K562 (cell line): ENCODE measurements around the gene SLCO2A1. TPM values are rescaled to one million over a fixed set of nuclear protein-coding genes. Genes with fewer than 3 reads are reported as not detected.

Experiments used
- ATAC-seq: fragments of 200-7000 bp; cut with Tn5 transposase; 3 replicates; pipeline ENCODE4 v1.9.1; 2020; ENCODE audit warnings: moderate library complexity
- BruUV-seq: library from RNA; stranded (reverse); fragments of 400-500 nt; replicated peaks from 2 replicates; lab custom pipeline; 2021; lab: Mats Ljungman, UMichigan
- CTCF ChIA-PET: fragments of 300-600 bp; formaldehyde crosslinking; extraction: SDS; loops from one replicate; lab custom pipeline; 2021; ENCODE audit warnings: low intra/inter-chr PET ratio; lab: Yijun Ruan, JAX
- POLR2A ChIA-PET: fragments of 300-600, 350-650 bp; sonication (Branson Sonifier 250); formaldehyde crosslinking; extraction: SDS; loops from one replicate; lab custom pipeline; 2021; ENCODE audit warnings: antibody characterized with exemption, inconsistent platforms; lab: Yijun Ruan, JAX
- DNase-seq, 4 experiments: peaks; one replicate each; pipeline versions ENCODE4 v3.0.0 to v3.0.0-alpha.2; 2011 to 2018; ENCODE audit warnings: low spot score in 3 of 4, mixed read lengths in 3 of 4; ENCODE audit errors: extremely low read depth in 1 of 4
- FAIRE-seq: peaks from 2 replicates; lab custom pipeline; 2011; peaks lifted over from hg19 to GRCh38; lab: Jason Lieb, UNC
- H2AFZ ChIP-seq: 2 replicates; pipeline ENCODE4 v1.6.0; 2011; ENCODE audit warnings: low read depth, low read length, control low read depth, inconsistent platforms
- H3K27ac ChIP-seq: fragments of 200-600 bp; 3 replicates; pipeline ENCODE4 v1.8.0; 2011; ENCODE audit warnings: low read depth, mild to moderate bottlenecking, control low read depth, inconsistent platforms, low read length, moderate library complexity, mixed read lengths; ENCODE audit errors: extremely low read depth
- H3K27me3 ChIP-seq, 2 experiments: fragments of 300-600 bp in 1 of 2; 2 replicates in 1 of 2; 3 replicates in 1 of 2; pipeline versions ENCODE4 v1.6.0 to v1.8.0; 2011; ENCODE audit warnings: inconsistent platforms in 2 of 2, low read length in 2 of 2, mild to moderate bottlenecking in 1 of 2, mixed read lengths in 1 of 2, moderate library complexity in 1 of 2; ENCODE audit not compliant: control insufficient read depth in 2 of 2, insufficient read depth in 2 of 2
- H3K36me3 ChIP-seq: fragments of 300-600 bp; 3 replicates; pipeline ENCODE4 v1.8.0; 2011; ENCODE audit warnings: mild to moderate bottlenecking, low read length, inconsistent platforms; ENCODE audit not compliant: control insufficient read depth, insufficient read depth
- H3K4me1 ChIP-seq, 2 experiments: fragments of 200-600 bp in 1 of 2; replicated peaks in 1 of 2; 2 replicates in 1 of 2; 3 replicates in 1 of 2; pipeline versions ENCODE4 v1.5.1 to v1.8.0; 2011; ENCODE audit warnings: inconsistent platforms in 2 of 2, low read length in 2 of 2, mild to moderate bottlenecking in 1 of 2, mixed read lengths in 1 of 2, moderate library complexity in 1 of 2; ENCODE audit not compliant: control insufficient read depth in 2 of 2, insufficient read depth in 2 of 2
- H3K4me2 ChIP-seq: 2 replicates; pipeline ENCODE4 v1.6.1; 2011; ENCODE audit warnings: low read length, control low read depth, inconsistent platforms, mixed read lengths; ENCODE audit not compliant: insufficient read depth
- H3K4me3 ChIP-seq: fragments of 200-600 bp; sonication (generic), shearing (Covaris generic); 2 replicates; pipeline ENCODE4 v1.5.1; 2016; ENCODE audit warnings: control low read depth, inconsistent platforms
- H3K79me2 ChIP-seq: fragments of 200-600 bp; 3 replicates; pipeline ENCODE4 v1.8.0; 2011; ENCODE audit warnings: low read length, inconsistent platforms; ENCODE audit not compliant: control insufficient read depth, insufficient read depth
- H3K9ac ChIP-seq, 2 experiments: 2 replicates each; pipeline versions ENCODE4 v1.6.0 to v1.6.1; 2011; ENCODE audit warnings: low read depth in 2 of 2, low read length in 2 of 2, control low read depth in 1 of 2, inconsistent platforms in 1 of 2, mild to moderate bottlenecking in 1 of 2, mixed read lengths in 1 of 2; ENCODE audit not compliant: insufficient read depth in 1 of 2
- H3K9me1 ChIP-seq: one replicate; pipeline ENCODE4 v1.6.0; 2011; ENCODE audit warnings: inconsistent platforms, mild to moderate bottlenecking, low read length, moderate library complexity; ENCODE audit not compliant: control insufficient read depth, insufficient read depth
- H3K9me3 ChIP-seq: replicated peaks from 2 replicates; pipeline ENCODE4 v1.5.1; 2011; ENCODE audit warnings: low read depth, low read length, inconsistent platforms; ENCODE audit not compliant: control insufficient read depth, insufficient read depth
- H4K20me1 ChIP-seq: replicated peaks from 2 replicates; pipeline ENCODE4 v1.6.1; 2011; ENCODE audit warnings: low read length, inconsistent platforms, mixed read lengths; ENCODE audit not compliant: control insufficient read depth, insufficient read depth
- EWSR1 ChIP-seq: fragments of 450-650 bp; IDR thresholded peaks from 2 replicates; pipeline ENCODE4 v1.6.1; 2018; ENCODE audit warnings: borderline replicate concordance, mild to moderate bottlenecking, low read depth, moderate library complexity; ENCODE audit not compliant: partially characterized antibody
- NFIC ChIP-seq: fragments of 450-650 bp; IDR thresholded peaks from 2 replicates; pipeline ENCODE4 v1.6.1; 2017; ENCODE audit warnings: mild to moderate bottlenecking, inconsistent platforms
- SIX5 ChIP-seq, 2 experiments: IDR thresholded peaks; 2 replicates each; pipeline ENCODE4 v1.6.1; 2011; ENCODE audit warnings: low read length in 2 of 2, borderline replicate concordance in 1 of 2, low read depth in 1 of 2, mild to moderate bottlenecking in 1 of 2, moderate library complexity in 1 of 2; ENCODE audit not compliant: insufficient read depth in 1 of 2
- THRAP3 ChIP-seq: fragments of 450-650 bp; IDR thresholded peaks from 2 replicates; pipeline ENCODE4 v1.6.1; 2016; ENCODE audit warnings: mild to moderate bottlenecking, inconsistent platforms, borderline replicate concordance
- WGBS: fragments of 100-300 bp; shearing (Covaris generic); methylation state at CpG from one replicate; pipeline ENCODE4 v1.1.6; 2016; ENCODE audit warnings: low coverage, mixed read lengths; ENCODE audit not compliant: insufficient coverage; ENCODE audit errors: missing lambda C conversion rate; 5-methylcytosine and 5-hydroxymethylcytosine counted together
- in situ Hi-C: fragments of 300-500 bp; cut with MboI; formaldehyde crosslinking; loops from 4 replicates; pipeline ENCODE4 v1.15.0; 2018; ENCODE audit warnings: inconsistent platforms, mixed read lengths
- intact Hi-C: fragments of 100-400 bp; cut with micrococcal nuclease; formaldehyde crosslinking; loops from 2 replicates; pipeline ENCODE4 v1.14.2; 2022
- polyA plus RNA-seq, 8 experiments: library from polyadenylated mRNA; depleted of rRNA in 4 of 8; stranded (reverse) in 5 of 8; unstranded in 3 of 8; fragments of >200 nt; fragmentation: Nextera tagmentation in 2 of 8; fragmentation: Illumina TruSeq in 1 of 8; extraction: Ambion mirVana in 2 of 8; extraction: Trizol in 1 of 8; gene quantifications; 2 replicates each; pipeline versions ENCODE4 v1.2.1 to v1.2.3, GENCODE V29; 2011 to 2014; ENCODE audit warnings: inconsistent platforms in 1 of 8, missing spikeins in 1 of 8
- total RNA-seq, 7 experiments: library from RNA; depleted of rRNA in 6 of 7; stranded (reverse); fragments of >200 nt in 6 of 7; fragmentation: Illumina TruSeq in 2 of 7; extraction: Trizol in 2 of 7; gene quantifications; 2 replicates each; pipeline versions ENCODE4 v1.2.1 to v1.2.3, GENCODE V29; 2011 to 2021; ENCODE audit warnings: low replicate concordance in 1 of 7
- TF ChIP-seq, protein P1 (sequence below): fragments of 250-450 bp; sonication (Bioruptor Pico); IDR thresholded peaks from 2 replicates; pipeline ENCODE4 v1.4.0; 2020; ENCODE audit warnings: borderline replicate concordance

Gene SLCO2A1
- total and polyA plus RNA-seq, 9 of the 15 experiments (the other 6 are each of a cell fraction or from before 2014, with no cell fraction given) = 0.16 to 1.0 TPM; not detected in 7

DNA sequence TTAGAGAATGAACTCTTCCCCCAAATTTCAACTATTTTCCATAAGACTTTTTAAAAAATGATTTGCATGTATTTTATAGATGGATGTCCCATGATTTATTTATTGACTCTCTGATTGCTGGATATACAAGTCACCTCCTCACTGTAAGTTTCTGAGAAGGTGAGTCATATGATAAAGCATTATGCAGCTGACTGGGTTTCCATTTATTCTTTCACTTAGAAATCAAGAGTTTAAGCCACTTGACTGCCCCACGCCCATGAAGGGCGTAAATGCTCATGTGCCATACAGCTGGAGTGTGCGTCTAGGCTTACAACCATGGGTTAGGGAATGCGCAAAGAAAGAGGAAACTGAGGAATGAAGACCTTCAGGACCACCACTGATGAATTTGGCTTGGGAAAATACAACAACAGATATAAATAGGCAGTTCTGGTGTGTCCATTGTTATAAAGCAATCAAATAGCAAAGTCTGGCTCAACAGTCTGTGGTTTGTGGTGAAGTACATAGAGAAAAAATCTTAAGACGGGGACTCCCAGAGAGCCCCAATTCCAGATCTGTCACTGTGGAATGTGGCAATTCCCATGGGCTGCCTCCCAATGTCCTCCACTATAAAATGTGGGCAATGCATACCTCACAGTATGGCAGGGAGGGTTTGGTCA, 20.3 kb downstream of the SLCO2A1 start:
- H3K4me3 ChIP-seq = no peak overlapping the region
- no peaks in the 10 kb centered on the region for H3K36me3 ChIP-seq
- ChIA-PET CTCF (no interaction called here), POLR2A (no interaction called here)
- no peaks in the 10 kb centered on the region for H3K9me1 ChIP-seq
- FAIRE-seq (no peak), ATAC-seq (no peak), DNase-seq (no peak)
- BruUV-seq = no TSS peak
- 3% methylated on average over 5 of the region's 5 CpGs for WGBS
- no peak overlapping the region for H3K27ac ChIP-seq
- H3K79me2 ChIP-seq = no peaks in the 10 kb centered on the region
- H3K27me3 ChIP-seq = peaks cover 0 to 10% of the 10 kb centered on the region in 2 experiments; a peak in 1 of 5 replicates
- H2AFZ ChIP-seq = no peak overlapping the region
- H3K4me2 ChIP-seq = no peak overlapping the region
- intact Hi-C loops = no loop called here
- H3K4me1 ChIP-seq = no peaks in the 10 kb centered on the region
- TF ChIP-seq THRAP3 (no peak), EWSR1 (no peak), NFIC (no peak), SIX5 (IDR thresholded peaks at IDR 0.05; ENCODE audit: borderline replicate concordance in 1 of 2, insufficient read depth in 1 of 2, low read depth in 1 of 2, low read length in 2 of 2) (no peak)
- TF ChIP-seq, protein P1, sequence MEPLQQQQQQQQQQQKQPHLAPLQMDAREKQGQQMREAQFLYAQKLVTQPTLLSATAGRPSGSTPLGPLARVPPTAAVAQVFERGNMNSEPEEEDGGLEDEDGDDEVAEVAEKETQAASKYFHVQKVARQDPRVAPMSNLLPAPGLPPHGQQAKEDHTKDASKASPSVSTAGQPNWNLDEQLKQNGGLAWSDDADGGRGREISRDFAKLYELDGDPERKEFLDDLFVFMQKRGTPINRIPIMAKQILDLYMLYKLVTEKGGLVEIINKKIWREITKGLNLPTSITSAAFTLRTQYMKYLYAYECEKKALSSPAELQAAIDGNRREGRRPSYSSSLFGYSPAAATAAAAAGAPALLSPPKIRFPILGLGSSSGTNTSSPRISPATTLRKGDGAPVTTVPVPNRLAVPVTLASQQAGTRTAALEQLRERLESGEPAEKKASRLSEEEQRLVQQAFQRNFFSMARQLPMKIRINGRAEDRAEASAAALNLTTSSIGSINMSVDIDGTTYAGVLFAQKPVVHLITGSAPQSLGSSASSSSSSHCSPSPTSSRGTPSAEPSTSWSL (CRISPR knock-in tag) = no peak
- H3K9ac ChIP-seq = no peak overlapping the region
- in situ Hi-C loops = no loop called here
- H3K9me3 ChIP-seq = no peaks in the 10 kb centered on the region
- H4K20me1 ChIP-seq = no peaks in the 10 kb centered on the region
